GM12874 (cell line): ENCODE measurements around the gene MAPK7.

ENCODE experiments used
- TF ChIP-seq, protein P1 (sequence below): IDR thresholded peaks from 2 replicates; pipeline ENCODE4 v1.5.1; 2011; ENCODE audit warnings: low read depth, mild to moderate bottlenecking, control low read depth, low read length, moderate library complexity; ENCODE audit not compliant: insufficient read depth

Gene MAPK7

DNA sequence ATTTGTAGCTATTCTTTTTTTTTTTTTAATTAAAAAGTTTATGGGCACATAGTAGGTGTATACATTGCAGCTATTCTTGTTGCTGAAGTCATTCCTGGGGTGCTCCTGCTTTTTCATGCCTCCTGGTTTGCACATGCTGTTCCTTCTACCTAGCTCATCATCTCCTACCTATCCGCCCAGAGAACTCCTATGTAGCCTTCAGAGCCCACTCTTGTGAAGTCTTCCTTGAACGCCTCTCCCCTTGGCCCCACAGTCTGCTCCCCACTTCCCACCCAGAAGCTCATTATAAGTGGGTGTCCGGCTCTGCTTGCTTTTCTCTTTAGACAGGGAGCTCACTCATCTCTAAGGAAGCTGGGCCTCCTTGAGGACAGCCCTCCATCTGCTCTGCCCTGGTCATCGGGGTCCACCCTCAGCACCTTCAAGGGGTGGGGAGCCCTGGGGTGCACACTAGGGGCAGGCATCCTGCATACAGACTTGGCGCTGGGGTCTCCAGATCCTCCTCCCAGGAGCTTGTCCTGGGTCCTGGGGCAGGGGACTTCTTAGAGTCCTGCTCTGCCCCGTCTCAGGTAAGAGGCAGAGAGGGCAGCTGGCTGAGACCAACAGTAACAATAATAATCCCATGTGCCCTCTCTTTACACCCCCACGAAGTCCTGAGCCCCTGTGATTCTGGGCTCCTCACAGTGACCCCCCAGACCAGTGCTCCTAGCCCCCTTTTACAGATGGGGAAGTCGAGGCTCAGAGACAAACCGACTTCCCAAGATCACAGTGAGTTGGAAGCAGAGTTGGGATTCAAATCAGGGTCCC, 12.3 kb upstream of the MAPK7 start:
- TF ChIP-seq, protein P1, sequence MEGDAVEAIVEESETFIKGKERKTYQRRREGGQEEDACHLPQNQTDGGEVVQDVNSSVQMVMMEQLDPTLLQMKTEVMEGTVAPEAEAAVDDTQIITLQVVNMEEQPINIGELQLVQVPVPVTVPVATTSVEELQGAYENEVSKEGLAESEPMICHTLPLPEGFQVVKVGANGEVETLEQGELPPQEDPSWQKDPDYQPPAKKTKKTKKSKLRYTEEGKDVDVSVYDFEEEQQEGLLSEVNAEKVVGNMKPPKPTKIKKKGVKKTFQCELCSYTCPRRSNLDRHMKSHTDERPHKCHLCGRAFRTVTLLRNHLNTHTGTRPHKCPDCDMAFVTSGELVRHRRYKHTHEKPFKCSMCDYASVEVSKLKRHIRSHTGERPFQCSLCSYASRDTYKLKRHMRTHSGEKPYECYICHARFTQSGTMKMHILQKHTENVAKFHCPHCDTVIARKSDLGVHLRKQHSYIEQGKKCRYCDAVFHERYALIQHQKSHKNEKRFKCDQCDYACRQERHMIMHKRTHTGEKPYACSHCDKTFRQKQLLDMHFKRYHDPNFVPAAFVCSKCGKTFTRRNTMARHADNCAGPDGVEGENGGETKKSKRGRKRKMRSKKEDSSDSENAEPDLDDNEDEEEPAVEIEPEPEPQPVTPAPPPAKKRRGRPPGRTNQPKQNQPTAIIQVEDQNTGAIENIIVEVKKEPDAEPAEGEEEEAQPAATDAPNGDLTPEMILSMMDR, result no peak

DNA sequence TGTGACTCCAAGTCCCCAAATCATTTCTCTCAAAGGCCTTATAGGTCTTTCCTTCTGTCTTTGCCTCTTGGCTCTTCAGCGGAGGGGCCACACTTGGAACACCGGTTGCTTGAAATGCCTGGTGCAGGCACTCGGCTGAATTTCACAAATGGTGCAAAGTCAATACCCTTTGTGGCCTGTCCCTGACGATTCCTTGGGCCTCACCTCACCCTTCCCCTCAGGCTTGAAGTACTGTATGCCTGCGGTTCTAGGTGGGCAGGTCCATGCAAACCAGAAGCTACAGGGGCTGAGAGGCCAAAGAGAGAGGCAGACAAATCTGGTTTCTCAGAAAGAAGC, 11.7 kb upstream of the MAPK7 start:
- TF ChIP-seq, protein P1, result no peak

DNA sequence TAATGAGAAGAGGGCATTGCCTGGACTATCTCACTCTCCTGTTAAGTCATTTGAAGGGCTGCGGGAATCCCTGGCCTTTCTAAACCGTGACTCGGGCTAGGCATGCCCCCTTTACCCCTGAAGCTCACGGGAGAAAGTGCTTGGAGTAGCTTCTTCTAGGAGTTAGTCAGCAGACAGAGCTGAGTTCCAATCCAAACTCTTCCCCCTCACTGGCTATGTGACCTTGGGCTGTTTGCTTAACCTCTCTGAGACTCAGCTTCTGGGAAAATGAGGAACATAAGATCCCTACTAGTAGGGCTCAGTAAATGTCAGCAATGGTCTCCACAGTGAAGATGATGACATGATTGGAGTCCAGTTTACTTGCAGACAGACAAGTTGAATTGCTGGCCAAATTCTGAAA, 10.1 kb upstream of the MAPK7 start:
- TF ChIP-seq, protein P1, result no peak

DNA sequence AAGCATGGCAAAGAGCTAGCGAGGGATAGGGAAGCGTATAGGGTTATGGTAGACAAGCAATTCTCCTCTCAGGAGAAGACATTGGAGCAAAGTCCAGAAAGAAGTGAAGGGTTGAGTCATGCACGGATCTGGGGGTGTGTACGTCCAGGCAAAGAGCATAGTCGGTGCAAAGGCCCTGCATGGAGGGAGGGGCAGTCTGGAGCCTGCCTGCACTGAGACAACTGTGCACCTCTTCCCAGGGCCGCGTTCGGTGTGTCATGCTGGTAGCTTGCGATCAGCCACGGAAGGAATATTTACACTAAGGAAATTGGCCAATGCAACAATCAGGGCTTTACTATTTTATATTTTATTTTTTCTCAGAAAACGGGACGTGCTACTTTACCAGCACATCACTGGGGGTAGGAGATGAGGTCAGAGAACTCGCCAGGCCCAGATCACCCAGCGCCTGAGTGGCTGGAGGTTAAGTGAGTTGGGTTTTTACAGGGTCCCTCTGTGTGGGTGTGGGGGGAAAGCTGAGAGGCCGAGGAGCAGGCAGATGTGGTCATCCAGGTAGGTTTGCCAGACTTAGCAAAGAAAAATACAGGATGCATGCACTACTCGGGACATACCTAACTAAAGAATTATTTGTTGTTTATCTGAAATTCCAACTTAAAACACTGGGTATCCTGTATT, 9.1 kb upstream of the MAPK7 start:
- TF ChIP-seq, protein P1, result no peak

DNA sequence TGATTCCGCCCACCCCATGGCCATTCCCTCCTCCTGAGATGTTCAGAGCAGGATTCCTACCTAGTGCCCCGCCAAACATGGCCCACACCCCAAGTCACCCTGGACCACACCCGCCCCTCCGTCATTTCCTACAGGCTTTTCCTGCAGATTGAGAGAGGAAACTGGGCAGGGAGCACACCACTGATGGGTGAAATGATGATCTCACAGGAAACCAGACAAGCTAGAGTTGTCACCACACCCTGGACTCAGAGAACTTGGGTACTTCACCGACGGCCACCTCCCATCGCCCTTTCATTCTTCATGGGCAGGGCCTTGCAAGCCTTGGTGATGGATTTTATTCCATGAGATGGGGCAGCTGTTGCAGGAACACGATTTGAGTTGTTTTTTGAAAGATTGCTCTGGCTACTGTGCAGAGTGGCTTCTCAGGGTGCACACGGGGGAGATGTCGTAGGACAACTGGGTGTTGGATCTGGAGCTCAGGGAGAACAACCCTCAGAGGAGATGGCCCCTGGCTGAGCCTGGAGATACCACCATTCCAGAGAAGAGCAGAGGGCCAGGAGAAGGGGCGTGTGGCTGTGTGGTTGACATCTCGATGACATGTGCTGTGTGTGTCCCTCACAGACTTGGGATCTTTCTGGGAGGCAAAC, 8.3 kb upstream of the MAPK7 start:
- TF ChIP-seq, protein P1, result no peak

DNA sequence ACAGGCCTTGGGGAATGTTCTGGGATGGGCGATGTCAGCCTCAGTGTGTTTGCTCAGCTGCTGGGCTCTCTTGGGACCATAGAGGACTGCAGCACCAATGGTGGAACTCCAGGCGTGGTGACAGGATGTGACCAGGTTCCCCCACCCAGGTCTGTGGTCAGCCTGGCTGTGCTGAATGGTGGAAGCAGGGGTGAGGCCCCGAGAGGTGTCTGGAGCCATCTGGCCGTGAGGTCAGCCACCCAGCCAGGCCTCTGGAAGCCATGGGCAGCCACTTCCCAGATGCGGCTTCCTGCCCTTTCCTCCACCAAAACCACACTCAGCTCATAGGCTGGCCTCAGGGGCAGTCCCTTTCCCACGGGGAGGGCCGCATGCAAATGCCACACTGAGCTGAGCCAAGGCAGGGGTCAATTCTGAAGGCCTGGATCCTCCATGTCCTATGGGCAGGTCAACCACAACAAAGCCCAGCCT, 7.8 kb upstream of the MAPK7 start:
- TF ChIP-seq, protein P1, result no peak

DNA sequence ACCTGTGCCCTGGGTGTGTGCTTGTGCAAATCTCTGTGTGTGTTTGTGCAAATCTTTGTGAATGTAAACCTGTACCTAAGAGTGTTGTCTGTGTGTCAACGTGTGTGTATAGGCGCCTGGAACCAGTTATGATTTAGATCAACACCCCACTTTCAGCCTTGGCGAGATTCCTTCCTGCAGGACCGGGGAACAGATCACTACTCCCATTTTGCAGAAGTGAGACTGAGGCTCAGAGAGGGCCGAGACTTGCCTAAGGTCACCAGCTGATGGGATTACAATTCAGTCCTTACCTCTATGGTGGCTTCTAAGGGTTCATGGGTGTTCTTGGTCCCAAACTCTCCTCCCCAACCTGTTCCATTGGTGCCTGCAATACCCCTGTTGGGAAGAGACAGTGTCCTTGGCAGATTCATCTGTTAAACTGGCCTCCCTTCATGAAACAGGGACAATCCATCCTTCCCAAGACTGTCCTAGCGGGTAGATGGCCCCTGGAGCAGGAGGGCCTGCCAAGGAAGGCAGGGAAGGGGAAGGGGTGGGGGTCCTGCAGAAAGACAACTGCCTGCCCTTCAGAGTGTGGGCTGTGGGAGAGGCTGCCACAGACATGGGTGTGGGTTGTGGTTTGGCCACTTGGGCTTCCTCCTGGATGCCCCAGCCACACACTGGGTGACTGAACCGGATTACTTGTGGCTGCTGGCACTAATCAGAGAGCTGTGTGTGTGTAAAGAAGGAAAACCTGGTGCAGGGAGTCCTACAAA, 6.9 kb upstream of the MAPK7 start:
- TF ChIP-seq, protein P1, result no peak
